COR-L47 (cell line): ENCODE measurements around the gene ZNF341.

Experiments
- DNase-seq: peaks from one replicate; lab custom pipeline; 2025; lab: John Stamatoyannopoulos, UW

Gene ZNF341

GRCh38 chr20:33702861-33703260, 28.9 kb upstream of the ZNF341 start:
- DNase-seq = no peak

- DNase-seq = no peak
Measured at GRCh38 chr20:33703498-33704137, 28.2 kb upstream of the ZNF341 start.

- no peak for DNase-seq
Measured at GRCh38 chr20:33704197-33704924, 27.4 kb upstream of the ZNF341 start.

- DNase-seq = no peak
Measured at GRCh38 chr20:33707668-33708067, 24.1 kb upstream of the ZNF341 start.

GRCh38 chr20:33709398-33709797, 22.4 kb upstream of the ZNF341 start:
- no peak for DNase-seq

GRCh38 chr20:33709905-33710541, 21.8 kb upstream of the ZNF341 start:
- no peak for DNase-seq

- DNase-seq = no peak
Measured at GRCh38 chr20:33710681-33711445, 20.9 kb upstream of the ZNF341 start.

- DNase-seq = no peak
Measured at GRCh38 chr20:33711446-33711738, 20.4 kb upstream of the ZNF341 start.

GRCh38 chr20:33713865-33714367, 17.9 kb upstream of the ZNF341 start:
- no peak for DNase-seq

- DNase-seq = no peak
Measured at GRCh38 chr20:33716498-33716897, 15.3 kb upstream of the ZNF341 start.

- DNase-seq = no peak
Measured at GRCh38 chr20:33719277-33719988, 12.4 kb upstream of the ZNF341 start.

- peak; percentile 98 for DNase-seq
Measured at GRCh38 chr20:33719989-33720709, 11.6 kb upstream of the ZNF341 start, which contains the start of gene PXMP4. Gene PXMP4, minus strand, starts transcription at chr20:33720310. Its CDS starts 103 bp downstream, at chr20:33720207.

GRCh38 chr20:33721391-33722140, 10.2 kb upstream of the ZNF341 start:
- DNase-seq = no peak

GRCh38 chr20:33724439-33725094, 7.2 kb upstream of the ZNF341 start:
- no peak for DNase-seq

GRCh38 chr20:33725607-33726264, 6.1 kb upstream of the ZNF341 start:
- DNase-seq = no peak

- DNase-seq = no peak
Measured at GRCh38 chr20:33727115-33727479, 4.7 kb upstream of the ZNF341 start.

GRCh38 chr20:33727806-33728205, 4.0 kb upstream of the ZNF341 start:
- DNase-seq = no peak

GRCh38 chr20:33728463-33728862, 3.3 kb upstream of the ZNF341 start:
- DNase-seq = no peak

- DNase-seq = no peak
Measured at GRCh38 chr20:33729101-33729500, 2.7 kb upstream of the ZNF341 start.
